AG08396 (cell line): ENCODE measurements around the gene SEPTIN8.
A peak's percentile ranks its signal among the peaks of the same experiment; 100 is the strongest.

Experiments used
- DNase-seq: peaks from one replicate; pipeline ENCODE4 v3.0.0; 2012; ENCODE audit warnings: low spot score, mixed read lengths

SEPTIN8 gene, protein sequence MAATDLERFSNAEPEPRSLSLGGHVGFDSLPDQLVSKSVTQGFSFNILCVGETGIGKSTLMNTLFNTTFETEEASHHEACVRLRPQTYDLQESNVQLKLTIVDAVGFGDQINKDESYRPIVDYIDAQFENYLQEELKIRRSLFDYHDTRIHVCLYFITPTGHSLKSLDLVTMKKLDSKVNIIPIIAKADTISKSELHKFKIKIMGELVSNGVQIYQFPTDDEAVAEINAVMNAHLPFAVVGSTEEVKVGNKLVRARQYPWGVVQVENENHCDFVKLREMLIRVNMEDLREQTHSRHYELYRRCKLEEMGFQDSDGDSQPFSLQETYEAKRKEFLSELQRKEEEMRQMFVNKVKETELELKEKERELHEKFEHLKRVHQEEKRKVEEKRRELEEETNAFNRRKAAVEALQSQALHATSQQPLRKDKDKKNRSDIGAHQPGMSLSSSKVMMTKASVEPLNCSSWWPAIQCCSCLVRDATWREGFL

DNA sequence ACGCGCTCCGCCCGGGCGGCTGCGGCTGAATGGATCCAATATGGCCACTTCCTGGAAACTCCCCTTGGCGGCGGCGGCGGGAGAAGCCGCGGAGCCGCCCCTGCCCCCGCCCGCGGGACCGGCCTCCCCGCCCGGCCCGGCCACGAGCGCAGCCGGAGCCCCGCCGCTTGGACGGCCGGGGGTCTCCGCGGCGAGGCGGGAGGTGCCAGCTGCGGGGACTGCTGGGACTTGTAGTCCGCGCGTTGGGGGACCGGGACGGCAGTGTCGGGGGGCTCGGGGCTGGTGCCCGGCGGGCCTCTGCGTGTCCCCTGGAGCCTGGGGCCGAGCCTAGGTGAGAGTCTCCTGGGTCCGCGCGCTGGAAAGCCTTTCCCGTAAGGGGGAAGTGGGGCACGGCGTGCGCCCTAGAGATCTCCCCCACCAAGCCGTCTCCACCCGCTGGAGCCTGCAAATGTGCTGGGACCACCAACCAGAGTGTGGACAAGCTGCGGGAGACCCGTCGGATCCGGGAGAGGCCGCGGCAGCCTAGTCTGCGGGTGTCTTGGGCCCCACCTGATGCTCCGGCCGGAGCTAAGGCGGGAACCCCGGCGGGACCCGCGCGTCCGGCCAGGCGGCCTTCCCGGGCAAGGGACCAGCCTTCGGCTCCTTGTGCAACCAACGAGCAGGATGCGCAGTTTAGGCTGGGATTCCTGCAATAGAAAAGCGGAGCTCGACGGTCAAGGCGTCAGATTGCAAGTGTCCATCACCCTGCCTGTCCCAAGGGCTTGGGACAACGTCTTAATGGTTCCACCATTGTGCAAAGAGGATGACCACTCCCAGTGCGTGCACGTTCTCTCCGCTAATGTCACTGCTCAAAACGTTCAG lies at the start of gene SEPTIN8:
Gene SEPTIN8 (minus strand): TSS at position 31 of the 861 bp plus-strand sequence. CDS start 102 bp downstream, outside the sequence.
- peak; percentile 81 for DNase-seq

DNA sequence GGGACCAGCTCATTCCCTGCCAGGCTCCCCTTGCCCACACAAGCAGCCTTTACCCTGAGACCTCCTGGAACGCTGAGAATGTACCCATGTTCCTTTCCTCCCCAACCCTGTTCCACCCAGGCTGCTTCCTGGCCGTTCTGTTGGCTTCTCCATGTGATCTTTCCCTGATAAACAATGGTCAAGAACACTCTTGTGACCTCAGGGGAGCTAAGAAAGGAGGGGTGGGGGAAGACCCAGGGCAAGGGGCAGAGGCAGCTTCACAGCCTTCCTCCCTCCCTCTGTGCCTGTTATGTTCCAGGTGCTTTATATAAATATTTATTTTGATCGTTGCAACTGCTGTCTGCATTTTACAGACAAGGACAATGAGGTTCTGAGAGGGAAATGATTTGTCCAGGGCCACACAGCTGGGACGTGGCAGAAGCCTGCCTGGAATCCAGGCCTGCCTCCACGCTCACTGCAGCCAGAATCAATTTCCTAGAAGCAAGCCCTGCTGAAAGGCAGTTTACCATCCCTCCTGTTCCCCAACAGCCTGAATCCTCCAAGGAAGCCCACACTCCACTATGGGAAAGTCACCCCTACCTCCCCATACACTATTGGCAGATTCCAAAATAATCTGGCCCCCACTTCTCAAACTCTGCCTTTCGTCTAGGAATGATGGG lies 49.5 kb upstream of the SEPTIN8 start:
- DNase-seq: no peak

DNA sequence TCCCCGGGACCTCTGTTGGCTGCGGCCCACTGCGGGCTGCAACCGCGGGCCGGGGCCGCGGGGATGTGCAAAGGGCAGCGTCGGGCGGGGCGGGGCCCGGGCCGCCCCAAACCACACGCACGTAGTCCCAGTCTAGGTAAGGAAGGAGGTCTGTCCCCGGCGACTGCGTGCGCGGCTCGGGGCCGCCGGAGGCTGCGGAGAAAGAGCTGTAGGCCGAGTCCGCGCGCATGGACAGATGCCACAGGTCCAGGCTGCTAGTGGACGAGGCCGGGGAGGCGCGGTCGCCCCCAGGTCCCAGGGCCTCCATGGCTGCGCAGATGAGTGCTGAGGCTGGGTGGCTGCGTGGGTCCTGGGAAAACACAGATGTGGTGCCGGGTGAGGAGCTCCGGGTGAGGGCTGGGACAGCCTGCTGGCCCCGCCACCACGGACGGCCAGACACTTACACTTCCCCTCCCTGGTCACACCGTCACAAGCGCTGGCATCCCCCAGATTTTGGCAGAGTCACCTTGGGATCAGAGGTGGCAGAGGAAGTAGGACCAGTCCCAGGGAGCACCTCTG lies 48.9 kb upstream of the SEPTIN8 start:
- DNase-seq: no peak

DNA sequence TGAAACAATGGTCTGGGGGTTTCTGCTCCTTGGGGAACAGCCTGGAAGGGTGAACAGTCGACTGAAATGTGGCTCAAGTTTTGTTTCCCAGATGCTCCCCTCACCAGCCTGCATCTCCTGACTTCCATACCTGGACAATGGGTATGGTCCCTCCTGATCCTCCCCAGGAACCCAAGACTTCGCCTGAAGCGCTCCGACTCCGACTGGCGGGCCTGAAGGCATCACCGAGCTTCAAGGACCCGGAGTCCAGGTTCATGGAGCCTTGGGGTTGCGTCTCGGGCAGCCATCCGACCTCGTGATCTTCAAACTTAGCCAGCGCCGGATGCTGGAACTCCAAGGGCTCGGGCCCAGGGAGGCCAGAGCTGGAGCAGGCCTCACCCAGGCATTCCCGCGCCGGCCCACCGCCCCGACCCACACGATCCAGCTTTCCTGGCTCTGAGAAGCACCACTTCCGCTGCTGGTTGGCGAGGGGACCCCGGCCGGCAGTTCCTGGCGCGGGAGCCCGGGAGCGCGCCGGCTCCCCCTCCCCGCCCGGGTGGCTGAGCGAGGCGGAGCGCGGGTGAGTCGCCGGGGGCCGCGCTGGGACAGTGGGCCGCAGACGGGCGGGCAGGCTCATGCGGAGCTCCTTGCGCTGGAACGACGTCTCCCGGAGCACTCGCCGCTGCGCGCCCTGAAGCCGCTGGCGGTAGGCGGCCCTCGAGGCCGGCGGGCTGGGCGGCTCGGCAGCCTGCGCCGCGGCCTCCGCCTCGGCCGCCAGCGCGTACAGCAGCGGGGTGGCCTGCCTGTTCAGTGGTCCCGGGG lies 48.2 kb upstream of the SEPTIN8 start:
- no peak for DNase-seq

DNA sequence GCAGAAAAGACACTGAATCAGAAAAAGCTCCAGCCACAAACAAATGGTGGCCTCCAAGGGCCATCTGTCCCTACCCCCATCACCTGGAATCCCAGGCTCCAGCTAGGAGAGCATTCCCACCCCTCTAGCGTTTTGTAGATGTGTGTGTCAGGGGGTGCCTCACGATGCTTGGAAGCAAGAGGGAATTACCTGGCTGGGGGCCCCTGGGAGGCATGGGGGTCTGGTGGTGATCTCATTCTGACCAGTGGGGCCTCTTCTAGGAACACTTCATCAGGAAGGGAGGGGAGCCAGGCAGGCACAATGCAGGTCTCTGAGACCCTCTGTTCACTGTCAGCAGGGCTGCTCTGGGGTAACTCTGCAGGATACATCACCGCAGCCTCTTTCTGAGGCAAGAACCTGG lies 47.4 kb upstream of the SEPTIN8 start:
- no peak for DNase-seq

DNA sequence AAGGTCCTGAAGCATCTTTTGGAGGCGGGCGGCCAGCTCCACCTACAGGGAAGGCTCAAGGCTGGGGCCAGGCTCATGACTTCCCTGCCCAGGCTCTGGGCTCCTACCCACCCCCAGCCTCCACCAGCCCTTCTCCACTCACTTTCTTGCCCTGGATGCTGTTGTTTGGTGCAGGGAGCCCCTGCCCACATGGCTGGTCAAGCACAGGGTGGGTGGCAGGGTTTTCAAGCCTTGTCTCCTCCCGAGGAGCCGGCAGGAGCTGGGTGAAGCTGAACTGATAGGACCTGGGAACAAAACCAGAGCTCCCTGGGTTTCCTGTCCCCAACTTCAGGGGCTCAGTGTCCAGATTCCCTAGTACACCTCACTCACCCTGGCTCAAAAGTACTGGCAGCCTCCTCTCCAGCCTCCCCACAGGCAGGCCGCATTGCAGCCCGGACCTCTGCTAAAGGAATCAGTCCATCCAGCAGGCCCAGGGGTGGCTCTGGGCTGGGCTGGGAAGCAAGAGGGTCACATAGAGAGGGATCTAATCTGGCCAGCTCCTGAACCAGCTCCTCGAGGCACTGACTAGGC lies 46.5 kb upstream of the SEPTIN8 start:
- DNase-seq: no peak

DNA sequence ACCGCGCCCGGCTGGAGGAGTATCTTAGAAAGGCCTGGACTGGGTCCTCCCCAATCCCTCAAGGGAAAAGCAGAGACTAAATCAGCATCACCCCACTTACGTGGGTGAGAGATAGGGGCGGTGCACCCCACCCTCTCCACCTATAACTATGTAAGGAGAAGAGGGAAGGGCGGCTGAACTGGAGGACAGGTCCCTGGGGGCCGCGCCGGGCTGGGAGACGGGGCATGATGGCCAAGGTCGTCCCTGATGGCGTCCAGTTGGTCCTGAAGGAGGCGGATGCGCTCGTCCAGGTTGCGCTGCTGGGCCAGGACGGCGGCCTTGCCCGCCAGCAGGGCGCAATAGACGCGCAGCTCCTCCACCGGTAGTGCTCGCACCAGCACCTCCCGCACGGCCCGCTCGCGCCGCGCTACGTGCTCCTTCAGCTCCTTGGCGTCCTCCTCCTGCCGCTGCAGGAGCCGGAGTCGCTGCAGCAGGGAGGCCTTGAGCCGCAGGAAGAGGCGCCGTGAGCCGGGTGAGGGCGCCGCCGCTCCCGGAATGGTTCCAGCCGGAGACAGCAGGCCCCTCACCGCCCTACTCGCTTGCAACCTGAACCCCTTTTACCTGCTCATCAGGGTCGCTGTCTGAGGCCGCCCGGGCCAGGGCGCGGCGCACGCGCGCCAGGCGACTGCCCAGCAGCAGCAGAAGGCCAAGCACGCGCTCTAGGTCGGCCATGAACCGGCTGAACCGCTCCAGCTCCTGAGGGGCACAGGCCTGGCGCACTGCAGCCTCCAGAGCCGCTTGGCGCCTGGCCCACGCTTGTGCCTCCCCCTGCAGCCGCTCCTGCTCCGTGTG lies 45.8 kb upstream of the SEPTIN8 start:
- DNase-seq: no peak

DNA sequence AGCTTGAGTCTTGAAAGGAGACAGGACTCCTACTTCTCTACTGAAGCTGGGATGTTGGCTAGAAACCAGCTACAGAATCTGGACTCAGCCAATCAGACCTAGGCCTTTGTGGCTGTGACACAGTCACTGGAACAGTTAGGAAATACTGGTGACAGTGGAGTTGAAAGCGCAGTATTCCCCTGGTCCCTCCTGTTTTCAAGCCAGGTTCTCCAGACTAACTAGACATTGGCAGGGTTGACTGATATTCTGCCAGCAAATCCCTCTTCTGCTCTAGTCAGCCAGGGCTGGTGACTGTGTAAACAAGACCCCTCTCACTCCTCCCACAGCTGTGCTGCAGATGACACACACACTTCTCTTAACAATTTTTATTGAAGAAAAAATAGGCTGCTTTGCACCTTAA lies 44.8 kb upstream of the SEPTIN8 start:
- DNase-seq: peak; percentile 80

DNA sequence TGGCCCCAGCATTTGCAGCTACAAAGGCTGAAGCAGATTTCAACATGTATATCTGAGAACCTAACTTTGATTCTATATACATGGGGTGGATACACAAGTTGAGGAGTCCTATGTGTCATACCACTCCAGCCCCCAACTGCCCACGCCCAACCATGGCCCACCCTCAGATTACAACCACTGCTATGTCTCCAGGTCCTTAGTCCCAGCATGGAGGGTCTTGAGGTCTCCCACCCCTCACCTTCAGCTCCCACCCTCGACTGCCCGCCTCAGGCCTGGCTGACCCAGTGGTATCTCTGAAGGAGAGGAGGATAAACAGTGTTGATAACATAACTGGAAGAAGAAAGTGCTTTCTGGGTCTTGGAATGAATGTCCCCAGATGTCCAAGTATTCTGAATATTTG lies 44.3 kb upstream of the SEPTIN8 start:
- DNase-seq: no peak

DNA sequence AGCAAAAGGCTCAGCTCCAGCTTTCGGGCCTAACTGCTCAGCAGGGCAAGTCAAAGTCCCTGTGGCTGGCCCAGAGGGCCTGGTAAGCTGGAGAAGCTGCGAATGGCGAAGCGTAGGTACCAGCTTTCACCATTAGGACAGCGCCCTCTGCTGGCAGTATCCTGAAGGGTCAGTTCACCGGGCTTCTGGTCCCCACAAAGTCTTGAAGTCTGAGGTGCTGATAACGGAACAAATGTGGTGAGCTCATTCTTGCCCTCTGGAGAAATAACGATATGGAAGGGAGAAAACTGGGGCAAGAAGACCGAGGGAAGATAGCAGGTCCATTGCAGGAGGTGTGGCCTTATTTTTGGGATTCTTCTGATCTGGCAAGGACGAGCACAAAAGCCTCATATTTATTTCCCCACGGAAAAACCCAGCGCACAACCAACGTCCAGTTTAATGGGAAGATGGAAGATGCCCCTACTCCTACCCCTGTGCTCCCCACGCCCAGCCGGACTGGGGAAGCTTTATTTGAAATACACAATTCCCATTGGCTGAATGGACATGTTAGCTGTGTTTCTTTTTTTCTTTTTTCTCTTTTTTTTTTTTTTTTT lies 43.2 kb upstream of the SEPTIN8 start:
- DNase-seq: peak; percentile 93

DNA sequence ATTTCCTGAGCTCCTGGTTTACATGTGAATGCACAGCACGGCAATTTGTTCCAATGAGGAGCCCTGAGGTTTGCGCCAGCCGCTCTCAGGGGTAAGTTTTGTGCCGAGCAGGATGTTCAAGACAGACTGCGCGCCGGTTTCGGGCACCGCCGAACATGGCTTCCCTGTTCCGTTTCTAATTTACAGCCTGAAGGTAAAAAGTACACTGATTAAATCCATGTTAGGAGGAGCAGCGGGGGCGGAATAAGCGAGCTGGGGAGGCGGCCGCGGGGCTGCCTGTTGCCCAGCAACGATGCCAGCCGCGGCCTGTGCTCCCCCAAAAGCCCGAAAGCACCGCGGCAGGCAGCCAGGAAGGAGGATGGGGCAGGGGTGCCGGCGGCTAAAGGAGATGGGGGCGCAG lies 42.4 kb upstream of the SEPTIN8 start:
- DNase-seq: no peak

DNA sequence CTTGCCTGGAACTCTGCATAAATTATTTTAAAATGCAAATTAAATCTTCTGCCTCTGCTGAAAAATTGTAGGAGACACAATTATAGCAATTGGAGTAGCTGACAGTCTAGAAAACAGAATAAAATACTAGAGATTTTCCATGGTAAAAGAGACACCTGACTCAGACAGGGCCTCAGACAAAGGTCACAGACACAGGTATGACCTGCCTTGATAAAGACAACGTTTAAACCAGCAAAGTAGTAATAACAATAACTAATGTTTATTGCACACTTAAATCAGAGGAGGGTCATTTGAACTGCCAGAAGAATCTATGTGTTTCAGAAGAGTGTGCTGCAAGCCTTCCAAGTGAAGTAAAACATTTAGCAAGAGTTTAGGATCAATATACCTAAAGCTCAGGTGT lies 40.0 kb upstream of the SEPTIN8 start:
- no peak for DNase-seq

DNA sequence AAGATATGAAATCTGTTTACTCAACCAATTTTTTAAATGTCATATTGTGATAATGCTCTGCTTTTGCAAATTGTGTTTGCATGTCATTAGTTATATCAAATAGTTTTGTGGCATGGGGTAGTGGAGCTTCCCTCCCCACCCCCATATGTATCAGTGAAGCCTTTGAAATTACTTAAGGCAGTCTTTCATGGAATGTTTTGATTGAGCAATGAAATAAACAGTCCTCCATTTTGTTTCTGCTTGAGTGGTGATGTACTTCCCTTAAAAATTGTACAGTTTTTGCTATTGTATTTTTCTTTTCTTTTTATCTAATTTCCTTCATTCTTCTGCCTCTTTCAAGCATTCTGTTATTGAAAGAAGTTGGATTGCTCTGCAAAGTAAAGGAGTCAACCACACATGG lies 39.5 kb upstream of the SEPTIN8 start:
- DNase-seq: no peak

DNA sequence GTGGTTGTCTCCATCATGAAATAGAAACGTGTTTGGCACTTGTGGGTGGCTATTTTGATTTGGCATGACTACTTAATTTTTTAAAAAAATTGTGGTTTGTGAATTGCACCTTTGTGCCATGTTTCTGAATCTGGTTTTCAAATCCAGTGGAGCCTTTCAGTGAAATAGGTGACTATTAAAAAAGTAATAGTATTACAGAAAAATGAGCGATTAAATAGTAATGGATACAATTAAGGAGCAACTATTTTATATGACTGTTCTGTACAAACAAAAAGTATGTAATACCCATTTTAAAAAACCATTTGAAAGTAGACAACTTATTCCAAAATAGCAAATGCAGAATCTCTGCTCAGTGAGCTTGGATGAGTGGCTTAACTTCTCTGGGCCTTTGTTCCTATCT lies 39.0 kb upstream of the SEPTIN8 start:
- no peak for DNase-seq

DNA sequence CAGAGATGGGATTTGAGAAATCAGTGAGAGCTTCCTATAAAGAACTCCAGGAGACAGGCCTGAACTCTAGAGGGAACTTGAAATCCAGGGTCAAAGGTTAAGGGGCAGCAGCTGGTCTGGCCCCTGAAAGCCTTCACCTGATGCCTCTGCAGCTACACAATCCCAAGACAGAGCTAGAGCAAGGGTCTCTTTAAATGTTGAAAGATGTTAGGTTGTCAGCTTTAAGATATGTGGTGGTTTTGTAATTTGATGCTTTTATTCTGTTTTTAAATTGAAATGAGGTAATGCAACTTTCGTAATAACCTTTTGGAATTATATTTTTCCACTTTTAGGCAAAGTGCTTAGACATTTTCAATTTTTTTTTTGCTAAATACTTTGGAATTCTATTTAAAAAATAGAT lies 38.4 kb upstream of the SEPTIN8 start:
- DNase-seq: peak; percentile 69

DNA sequence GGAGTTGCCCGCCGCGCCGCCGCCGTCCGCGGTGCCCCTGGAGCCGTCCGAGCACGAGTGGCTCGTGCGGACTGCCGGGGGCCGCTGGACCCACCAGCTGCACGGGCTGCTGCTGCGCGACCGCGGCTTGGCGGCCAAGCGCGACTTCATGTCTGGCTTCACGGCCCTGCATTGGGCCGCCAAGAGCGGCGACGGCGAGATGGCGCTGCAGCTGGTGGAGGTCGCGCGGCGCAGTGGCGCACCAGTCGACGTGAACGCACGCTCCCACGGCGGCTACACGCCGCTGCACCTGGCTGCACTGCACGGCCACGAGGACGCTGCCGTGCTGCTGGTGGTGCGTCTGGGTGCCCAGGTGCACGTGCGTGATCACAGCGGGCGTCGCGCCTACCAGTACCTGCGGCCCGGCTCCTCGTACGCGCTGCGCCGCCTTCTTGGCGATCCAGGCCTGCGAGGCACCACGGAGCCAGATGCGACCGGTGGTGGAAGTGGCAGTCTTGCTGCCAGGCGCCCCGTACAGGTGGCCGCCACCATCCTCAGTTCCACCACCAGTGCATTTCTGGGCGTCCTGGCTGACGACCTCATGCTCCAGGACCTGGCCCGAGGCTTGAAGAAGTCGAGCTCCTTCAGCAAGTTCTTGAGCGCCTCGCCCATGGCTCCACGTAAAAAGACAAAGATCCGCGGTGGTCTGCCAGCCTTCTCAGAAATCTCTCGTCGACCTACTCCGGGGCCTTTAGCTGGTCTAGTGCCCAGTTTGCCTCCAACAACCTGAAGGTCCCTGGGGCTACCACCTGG lies 37.7 kb upstream of the SEPTIN8 start:
- no peak for DNase-seq

DNA sequence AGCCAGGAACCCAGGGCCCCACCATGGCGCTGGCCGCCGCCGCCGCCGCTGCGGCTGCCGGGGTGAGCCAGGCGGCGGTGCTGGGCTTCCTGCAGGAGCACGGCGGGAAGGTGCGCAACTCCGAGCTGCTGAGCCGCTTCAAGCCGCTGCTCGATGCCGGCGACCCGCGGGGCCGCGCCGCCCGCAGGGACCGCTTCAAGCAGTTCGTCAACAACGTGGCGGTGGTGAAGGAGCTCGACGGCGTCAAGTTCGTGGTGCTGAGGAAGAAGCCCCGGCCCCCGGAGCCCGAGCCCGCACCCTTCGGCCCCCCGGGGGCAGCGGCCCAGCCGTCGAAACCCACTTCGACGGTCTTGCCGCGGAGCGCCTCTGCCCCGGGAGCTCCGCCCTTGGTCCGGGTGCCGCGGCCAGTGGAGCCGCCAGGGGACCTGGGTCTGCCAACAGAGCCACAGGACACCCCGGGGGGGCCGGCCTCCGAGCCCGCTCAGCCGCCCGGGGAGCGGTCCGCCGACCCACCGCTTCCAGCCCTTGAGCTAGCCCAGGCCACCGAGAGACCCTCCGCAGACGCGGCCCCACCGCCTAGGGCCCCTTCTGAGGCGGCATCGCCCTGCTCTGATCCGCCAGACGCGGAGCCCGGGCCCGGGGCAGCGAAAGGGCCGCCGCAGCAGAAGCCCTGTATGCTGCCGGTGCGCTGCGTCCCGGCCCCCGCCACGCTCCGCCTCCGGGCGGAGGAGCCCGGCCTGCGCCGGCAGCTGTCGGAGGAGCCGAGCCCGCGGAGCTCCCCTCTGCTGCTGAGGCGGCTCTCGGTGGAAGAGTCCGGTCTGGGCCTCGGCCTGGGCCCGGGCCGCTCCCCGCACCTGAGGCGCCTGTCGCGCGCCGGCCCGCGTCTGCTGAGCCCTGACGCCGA lies 36.8 kb upstream of the SEPTIN8 start:
- DNase-seq: no peak
